ENCODE measurements around the gene TSPAN18.

The TSPAN18 gene

DNA sequence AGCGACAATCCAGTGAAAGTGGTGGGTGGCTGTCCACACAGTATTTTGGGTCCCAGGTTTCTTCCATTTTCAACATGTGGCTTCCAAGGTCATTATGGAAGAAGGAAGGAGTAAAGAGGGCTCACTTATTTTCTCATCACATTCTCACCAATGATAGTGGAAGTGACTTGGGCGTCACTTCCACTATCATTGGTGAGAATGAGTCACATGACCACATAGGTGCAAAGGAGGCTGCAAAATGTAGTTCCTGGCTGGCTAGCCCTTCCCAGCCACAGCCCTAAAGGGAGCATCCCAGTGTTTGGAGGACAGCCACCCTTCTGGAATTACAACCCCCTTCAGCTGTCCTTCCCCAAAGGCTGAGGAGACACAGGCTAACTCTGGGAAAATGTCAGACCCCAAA lies 95.6 kb downstream of the TSPAN18 start:
- peaks cover 0 to 31% of the 10 kb centered on the region in 2 donors for H3K4me1 ChIP-seq (ENCODE audit: control insufficient read depth in 1 of 2, insufficient read depth in 2 of 2, low read length in 2 of 2)

DNA sequence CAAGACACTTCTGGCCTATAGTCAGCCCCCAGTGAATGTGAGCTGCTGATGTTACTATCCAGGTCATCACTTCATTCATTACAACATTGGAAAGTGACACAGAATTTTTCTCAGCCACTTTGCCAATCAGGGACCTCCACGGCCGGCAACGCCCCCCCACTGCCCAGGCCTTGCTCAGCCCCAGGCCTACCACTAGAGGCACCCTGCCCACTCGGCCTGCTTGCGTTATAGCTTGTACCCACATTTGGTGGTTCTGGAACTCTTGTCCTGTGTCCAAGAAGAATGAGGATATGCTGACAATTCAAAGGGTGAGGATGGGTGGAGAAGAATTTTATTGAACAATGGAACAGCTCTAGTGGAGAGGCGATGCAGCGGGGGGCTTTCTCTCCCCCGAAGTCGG lies 96.2 kb downstream of the TSPAN18 start:
- Histone ChIP-seq H3K27ac (ENCODE audit: low read length) (no peak overlapping the region), H3K9me3 (ENCODE audit: control insufficient read depth in 1 of 2, low read length in 2 of 2) (no peaks in the 10 kb centered on the region), H3K36me3 (ENCODE audit: control insufficient read depth in 1 of 2, insufficient read depth in 2 of 2, low read length in 2 of 2) (no peaks in the 10 kb centered on the region), H3K4me1 (ENCODE audit: control insufficient read depth in 1 of 2, insufficient read depth in 2 of 2, low read length in 2 of 2) (peaks cover 0 to 31% of the 10 kb centered on the region in 2 donors), H3K4me3 (ENCODE audit: low read depth in 1 of 2, low read length in 2 of 2) (no peak overlapping the region), H3K27me3 (ENCODE audit: low read depth, low read length) (no peaks in the 10 kb centered on the region)

More for the DNA sequence above, 95.6 kb downstream of the TSPAN18 start:
- no peak overlapping the region for H3K27ac ChIP-seq (ENCODE audit: low read length)
- H3K27me3 ChIP-seq (ENCODE audit: low read depth, low read length) = no peaks in the 10 kb centered on the region
- H3K36me3 ChIP-seq (ENCODE audit: control insufficient read depth in 1 of 2, insufficient read depth in 2 of 2, low read length in 2 of 2) = no peaks in the 10 kb centered on the region
- no peaks in the 10 kb centered on the region for H3K9me3 ChIP-seq (ENCODE audit: control insufficient read depth in 1 of 2, low read length in 2 of 2)
- no peak overlapping the region for H3K4me3 ChIP-seq (ENCODE audit: low read depth in 1 of 2, low read length in 2 of 2)

DNA sequence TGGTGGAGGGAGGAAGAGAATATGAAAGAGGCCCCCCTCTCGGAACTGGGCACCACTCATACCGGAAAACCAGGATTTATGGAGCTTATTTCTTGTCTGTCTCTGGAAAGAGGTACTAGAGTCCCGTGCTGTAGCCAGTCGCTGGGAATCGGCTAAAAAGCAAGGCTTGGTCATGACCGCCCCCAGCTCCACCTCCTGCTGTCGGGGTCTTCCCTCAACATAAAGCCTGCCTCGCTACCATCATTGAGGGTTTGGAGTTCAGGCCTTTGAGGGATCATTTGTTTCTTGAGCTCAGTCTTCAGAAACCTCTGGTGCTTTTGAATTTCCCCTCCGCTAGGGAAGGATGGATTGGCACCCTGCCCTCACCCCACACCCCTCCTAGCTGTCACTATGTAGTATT lies 97.1 kb downstream of the TSPAN18 start:
- no peak overlapping the region for H3K27ac ChIP-seq (ENCODE audit: low read length)
- peaks cover 0 to 30% of the 10 kb centered on the region in 2 donors for H3K4me1 ChIP-seq (ENCODE audit: control insufficient read depth in 1 of 2, insufficient read depth in 2 of 2, low read length in 2 of 2)
- H3K4me3 ChIP-seq (ENCODE audit: low read depth in 1 of 2, low read length in 2 of 2) = no peak overlapping the region
- H3K36me3 ChIP-seq (ENCODE audit: control insufficient read depth in 1 of 2, insufficient read depth in 2 of 2, low read length in 2 of 2) = no peaks in the 10 kb centered on the region
- H3K9me3 ChIP-seq (ENCODE audit: control insufficient read depth in 1 of 2, low read length in 2 of 2) = no peaks in the 10 kb centered on the region
- no peaks in the 10 kb centered on the region for H3K27me3 ChIP-seq (ENCODE audit: low read depth, low read length)

DNA sequence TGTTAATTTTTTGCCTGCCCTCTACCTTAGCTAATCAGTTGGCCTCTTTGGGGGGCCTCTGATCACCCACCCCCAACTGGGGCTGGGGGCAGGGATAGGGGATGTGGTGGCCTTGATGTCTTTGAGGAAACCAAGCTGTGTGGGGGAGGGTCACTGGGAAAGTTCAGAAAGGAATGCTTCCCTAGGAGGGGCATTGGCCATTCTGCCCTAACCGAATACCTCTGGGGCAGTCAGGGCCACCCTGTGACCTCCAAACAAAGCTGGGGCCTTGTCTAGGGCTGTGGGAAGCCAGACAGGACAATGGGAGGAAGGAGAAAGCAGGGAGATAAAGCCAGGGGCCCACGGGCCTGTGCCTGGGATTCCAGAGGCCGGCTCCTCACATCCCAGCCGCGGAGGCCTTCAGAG lies 97.5 kb downstream of the TSPAN18 start:
- no peaks in the 10 kb centered on the region for H3K36me3 ChIP-seq (ENCODE audit: control insufficient read depth in 1 of 2, insufficient read depth in 2 of 2, low read length in 2 of 2)
- H3K27me3 ChIP-seq (ENCODE audit: low read depth, low read length) = no peaks in the 10 kb centered on the region
- no peaks in the 10 kb centered on the region for H3K9me3 ChIP-seq (ENCODE audit: control insufficient read depth in 1 of 2, low read length in 2 of 2)
- H3K27ac ChIP-seq (ENCODE audit: low read length) = no peak overlapping the region
- peaks cover 0 to 26% of the 10 kb centered on the region in 2 donors for H3K4me1 ChIP-seq (ENCODE audit: control insufficient read depth in 1 of 2, insufficient read depth in 2 of 2, low read length in 2 of 2)
- H3K4me3 ChIP-seq (ENCODE audit: low read depth in 1 of 2, low read length in 2 of 2) = no peak overlapping the region

DNA sequence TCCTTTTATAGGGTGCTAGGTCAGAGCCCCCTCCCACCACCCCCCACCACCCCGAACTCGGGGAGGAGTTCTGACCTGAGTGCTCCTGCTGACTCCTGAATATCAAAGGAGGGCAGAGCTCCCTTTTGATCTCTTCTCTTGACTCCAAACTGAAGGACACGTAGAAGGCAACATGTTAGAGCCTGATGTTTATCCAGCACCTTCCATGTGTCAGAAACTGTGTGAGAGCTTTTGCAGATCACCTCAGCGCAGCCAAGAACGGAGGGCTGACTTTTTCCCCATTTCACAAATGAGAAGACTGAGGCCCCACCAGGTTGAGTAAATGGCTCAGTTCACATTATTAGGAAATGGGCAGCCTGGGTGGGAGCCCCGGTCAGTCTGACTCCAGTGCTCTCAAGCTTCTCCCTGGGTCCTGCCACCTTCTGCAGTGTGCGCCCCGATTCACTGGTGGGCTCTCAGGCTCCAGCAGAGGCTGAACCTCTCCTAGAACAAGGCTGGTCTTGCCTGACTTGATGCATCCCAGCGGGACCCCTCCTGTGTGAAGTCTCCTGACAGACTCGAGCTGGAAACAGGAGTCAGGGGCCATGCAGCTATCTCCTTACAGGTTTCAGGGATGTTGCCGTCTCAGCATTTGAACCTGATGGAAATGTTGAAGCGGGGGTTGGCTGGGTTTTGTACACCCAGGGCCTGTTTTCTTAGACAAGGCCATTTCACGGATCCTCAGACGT lies 98.5 kb downstream of the TSPAN18 start:
- no peaks in the 10 kb centered on the region for H3K27me3 ChIP-seq (ENCODE audit: low read depth, low read length)
- H3K4me1 ChIP-seq (ENCODE audit: control insufficient read depth in 1 of 2, insufficient read depth in 2 of 2, low read length in 2 of 2) = peaks cover 0 to 18% of the 10 kb centered on the region in 2 donors
- H3K4me3 ChIP-seq (ENCODE audit: low read depth in 1 of 2, low read length in 2 of 2) = no peak overlapping the region
- H3K36me3 ChIP-seq (ENCODE audit: control insufficient read depth in 1 of 2, insufficient read depth in 2 of 2, low read length in 2 of 2) = no peaks in the 10 kb centered on the region
- no peak overlapping the region for H3K27ac ChIP-seq (ENCODE audit: low read length)
- H3K9me3 ChIP-seq (ENCODE audit: control insufficient read depth in 1 of 2, low read length in 2 of 2) = no peaks in the 10 kb centered on the region

DNA sequence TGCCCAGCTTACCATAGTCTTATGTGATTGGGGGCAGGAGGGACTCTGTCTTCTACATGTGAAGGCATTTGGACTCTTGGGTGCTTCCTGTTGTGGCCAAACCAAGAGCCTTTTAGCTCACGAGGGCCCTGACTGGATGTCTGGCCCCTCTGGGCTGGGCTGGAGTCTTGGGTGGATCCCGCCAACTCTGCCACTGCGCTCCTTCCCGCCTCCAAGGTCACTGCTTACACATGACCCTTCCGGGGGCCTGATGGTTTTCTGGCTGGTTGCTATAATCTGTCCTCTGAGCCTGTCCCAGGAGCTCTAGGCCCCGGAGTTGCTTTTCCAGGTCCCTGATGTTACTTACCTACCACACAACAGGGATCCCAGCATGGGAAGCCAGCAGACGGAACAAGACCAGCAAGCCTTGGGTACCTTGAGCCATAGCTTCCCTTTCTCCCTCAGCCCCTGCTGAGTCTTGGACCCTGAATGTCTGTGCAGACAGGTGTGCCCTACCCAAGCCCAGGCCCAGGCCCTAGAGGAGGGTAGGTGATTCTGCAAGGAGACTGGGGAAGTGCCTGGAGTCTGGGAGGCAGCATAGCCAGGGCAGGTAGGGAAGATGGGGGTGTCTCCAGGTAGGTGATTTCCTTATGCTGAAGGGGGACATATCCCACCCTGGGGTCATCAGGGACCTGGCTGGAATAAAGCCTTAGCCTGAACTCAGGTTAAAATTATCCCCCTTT lies 100.3 kb downstream of the TSPAN18 start:
- Histone ChIP-seq H3K4me1 (ENCODE audit: control insufficient read depth in 1 of 2, insufficient read depth in 2 of 2, low read length in 2 of 2) (peaks cover 0 to 18% of the 10 kb centered on the region in 2 donors), H3K27ac (ENCODE audit: low read length) (no peak overlapping the region), H3K27me3 (ENCODE audit: low read depth, low read length) (no peaks in the 10 kb centered on the region), H3K9me3 (ENCODE audit: control insufficient read depth in 1 of 2, low read length in 2 of 2) (no peaks in the 10 kb centered on the region), H3K36me3 (ENCODE audit: control insufficient read depth in 1 of 2, insufficient read depth in 2 of 2, low read length in 2 of 2) (no peaks in the 10 kb centered on the region), H3K4me3 (ENCODE audit: low read depth in 1 of 2, low read length in 2 of 2) (no peak overlapping the region)

DNA sequence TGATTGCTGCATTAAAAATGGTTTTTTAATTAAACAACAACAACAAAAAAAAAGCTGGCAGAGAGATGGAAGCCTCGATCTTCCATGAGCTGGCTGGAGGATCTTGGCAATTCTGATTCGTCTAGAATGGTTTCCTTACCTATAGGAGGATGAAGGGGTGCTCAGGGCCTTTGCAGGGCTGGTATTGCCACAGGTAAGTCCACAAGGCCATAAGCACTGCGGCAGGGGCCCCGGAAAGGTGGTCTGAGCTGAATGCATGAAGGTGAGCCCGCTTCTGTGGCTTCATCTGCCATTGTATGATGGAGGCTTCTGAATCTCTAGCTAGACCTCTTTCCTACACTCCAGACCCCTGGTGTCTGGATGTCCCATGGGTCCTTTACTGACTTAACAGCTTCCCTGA lies 101.5 kb downstream of the TSPAN18 start:
- Histone ChIP-seq H3K4me3 (ENCODE audit: low read depth in 1 of 2, low read length in 2 of 2) (no peak overlapping the region), H3K4me1 (ENCODE audit: control insufficient read depth in 1 of 2, insufficient read depth in 2 of 2, low read length in 2 of 2) (peaks cover under 1 to 19% of the 10 kb centered on the region in 2 donors), H3K27ac (ENCODE audit: low read length) (no peak overlapping the region), H3K36me3 (ENCODE audit: control insufficient read depth in 1 of 2, insufficient read depth in 2 of 2, low read length in 2 of 2) (no peaks in the 10 kb centered on the region), H3K9me3 (ENCODE audit: control insufficient read depth in 1 of 2, low read length in 2 of 2) (no peaks in the 10 kb centered on the region), H3K27me3 (ENCODE audit: low read depth, low read length) (no peaks in the 10 kb centered on the region)

DNA sequence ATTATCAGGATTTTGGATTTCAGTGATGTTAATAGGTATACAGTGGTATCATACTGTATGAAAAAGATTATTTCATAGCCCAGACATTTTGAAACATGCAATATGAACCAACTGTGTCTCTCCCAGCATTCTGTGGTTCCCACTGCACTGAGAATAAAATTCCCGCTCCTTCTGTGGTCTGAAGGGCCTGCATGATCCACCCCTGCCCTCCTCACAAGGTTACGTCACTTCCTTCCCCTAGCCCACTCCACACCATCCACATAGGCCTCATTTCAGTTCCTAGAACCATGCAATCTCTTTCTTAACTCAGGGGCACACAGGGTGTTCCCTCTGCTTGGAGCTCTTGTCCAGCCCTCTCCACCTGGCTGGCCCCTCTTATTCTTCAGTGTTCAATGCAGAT lies 103.1 kb downstream of the TSPAN18 start:
- no peaks in the 10 kb centered on the region for H3K9me3 ChIP-seq (ENCODE audit: control insufficient read depth in 1 of 2, low read length in 2 of 2)
- H3K27me3 ChIP-seq (ENCODE audit: low read depth, low read length) = no peaks in the 10 kb centered on the region
- no peak overlapping the region for H3K27ac ChIP-seq (ENCODE audit: low read length)
- no peaks in the 10 kb centered on the region for H3K36me3 ChIP-seq (ENCODE audit: control insufficient read depth in 1 of 2, insufficient read depth in 2 of 2, low read length in 2 of 2)
- H3K4me1 ChIP-seq (ENCODE audit: control insufficient read depth in 1 of 2, insufficient read depth in 2 of 2, low read length in 2 of 2) = peaks cover 9 to 21% of the 10 kb centered on the region in 2 donors
- H3K4me3 ChIP-seq (ENCODE audit: low read depth in 1 of 2, low read length in 2 of 2) = no peak overlapping the region

DNA sequence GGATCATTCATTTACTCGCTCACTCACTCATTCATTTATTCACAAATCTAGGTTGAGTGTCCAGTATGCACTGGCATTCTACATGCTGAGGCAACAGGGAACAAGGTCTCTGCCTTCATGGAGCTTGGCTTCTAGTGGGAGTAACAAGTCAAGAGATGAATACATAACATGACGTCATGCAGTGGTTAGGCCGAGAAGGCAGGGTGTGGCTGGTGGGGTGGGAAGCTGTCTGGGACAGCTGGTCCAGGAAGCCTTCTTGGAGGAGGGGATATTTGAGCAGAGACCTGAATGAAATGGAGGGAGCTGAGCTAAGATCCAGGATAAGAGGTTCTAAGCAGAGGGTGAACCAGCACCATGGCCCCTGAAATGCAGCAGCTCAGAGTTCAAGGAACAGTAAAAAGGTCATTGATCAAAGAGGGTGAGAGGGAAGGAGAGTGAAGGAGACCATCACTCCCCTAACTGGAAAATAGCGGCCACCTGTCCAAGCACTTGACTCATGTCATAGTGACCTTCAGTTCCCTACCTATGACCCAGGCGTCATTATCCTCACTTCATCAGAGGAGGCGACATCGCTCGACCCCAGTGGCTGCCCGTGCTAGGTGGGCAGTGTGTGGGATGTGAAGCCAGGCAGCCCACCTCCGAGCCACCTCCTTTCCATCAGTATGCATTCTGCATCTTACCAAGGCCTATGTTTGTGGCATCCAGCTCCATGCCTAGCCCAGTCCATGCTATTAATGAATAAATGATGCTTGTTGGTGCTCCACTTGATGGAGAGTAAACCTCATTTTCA lies 105.0 kb downstream of the TSPAN18 start:
- no peaks in the 10 kb centered on the region for H3K9me3 ChIP-seq (ENCODE audit: control insufficient read depth in 1 of 2, low read length in 2 of 2)
- H3K27me3 ChIP-seq (ENCODE audit: low read depth, low read length) = no peaks in the 10 kb centered on the region
- no peak overlapping the region for H3K27ac ChIP-seq (ENCODE audit: low read length)
- H3K36me3 ChIP-seq (ENCODE audit: control insufficient read depth in 1 of 2, insufficient read depth in 2 of 2, low read length in 2 of 2) = no peaks in the 10 kb centered on the region
- no peak overlapping the region for H3K4me3 ChIP-seq (ENCODE audit: low read depth in 1 of 2, low read length in 2 of 2)
- H3K4me1 ChIP-seq (ENCODE audit: control insufficient read depth in 1 of 2, insufficient read depth in 2 of 2, low read length in 2 of 2) = peaks cover 17 to 33% of the 10 kb centered on the region in 2 donors

DNA sequence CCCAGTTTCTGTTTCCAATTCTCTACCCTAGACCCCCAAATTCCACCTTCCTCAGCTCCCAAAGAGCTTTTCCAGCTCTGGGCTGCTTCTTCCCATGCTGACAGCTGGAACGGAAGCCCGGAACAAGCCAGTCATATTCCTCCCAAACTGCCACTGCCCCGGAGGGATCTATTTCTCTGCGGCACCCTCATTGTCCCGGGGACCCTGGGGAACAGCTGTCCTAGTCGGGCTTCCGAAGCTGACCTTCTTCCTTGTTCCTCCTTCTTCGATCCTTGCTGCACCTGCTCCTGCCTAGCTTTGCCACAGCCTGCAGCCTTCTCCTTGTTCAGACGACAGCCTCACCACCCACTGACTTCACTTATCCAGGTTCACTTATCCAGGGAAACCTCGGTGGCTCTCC lies 105.7 kb downstream of the TSPAN18 start:
- H3K4me1 ChIP-seq (ENCODE audit: control insufficient read depth in 1 of 2, insufficient read depth in 2 of 2, low read length in 2 of 2) = peaks cover 17 to 33% of the 10 kb centered on the region in 2 donors
- no peak overlapping the region for H3K27ac ChIP-seq (ENCODE audit: low read length)
- no peak overlapping the region for H3K4me3 ChIP-seq (ENCODE audit: low read depth in 1 of 2, low read length in 2 of 2)
- no peaks in the 10 kb centered on the region for H3K36me3 ChIP-seq (ENCODE audit: control insufficient read depth in 1 of 2, insufficient read depth in 2 of 2, low read length in 2 of 2)
- H3K9me3 ChIP-seq (ENCODE audit: control insufficient read depth in 1 of 2, low read length in 2 of 2) = no peaks in the 10 kb centered on the region
- no peaks in the 10 kb centered on the region for H3K27me3 ChIP-seq (ENCODE audit: low read depth, low read length)

DNA sequence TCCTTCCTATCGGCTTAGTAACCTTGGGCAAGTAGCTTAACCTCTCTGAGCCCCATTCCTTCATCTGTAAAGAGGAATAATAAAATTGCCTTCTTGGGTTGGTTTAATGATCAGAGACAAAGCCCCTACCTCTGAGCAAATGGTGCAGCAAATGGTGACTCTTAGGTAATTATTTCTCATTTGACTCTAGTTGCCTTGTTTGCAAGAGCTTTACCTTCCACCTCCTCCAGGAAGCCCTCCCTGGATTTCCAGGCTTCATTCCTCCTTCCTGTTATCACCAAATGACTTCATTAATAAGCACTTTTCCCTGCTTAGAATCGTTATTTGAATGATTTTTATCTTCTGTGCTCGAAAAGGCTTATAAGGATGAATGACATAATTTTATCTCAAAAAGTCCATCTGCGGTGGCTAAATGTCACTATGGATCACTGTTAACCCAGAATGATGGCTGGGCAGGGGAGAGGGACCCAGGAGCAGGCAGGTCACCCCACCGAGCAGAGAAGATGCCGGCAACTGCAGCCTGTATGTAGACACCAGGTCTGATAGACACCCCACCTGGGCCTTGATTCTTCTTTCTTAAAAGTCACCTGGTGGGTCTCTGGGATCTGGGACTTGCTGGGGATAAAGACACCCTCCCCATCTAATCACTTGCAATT lies 106.6 kb downstream of the TSPAN18 start:
- Histone ChIP-seq H3K36me3 (ENCODE audit: control insufficient read depth in 1 of 2, insufficient read depth in 2 of 2, low read length in 2 of 2) (no peaks in the 10 kb centered on the region), H3K9me3 (ENCODE audit: control insufficient read depth in 1 of 2, low read length in 2 of 2) (no peaks in the 10 kb centered on the region), H3K4me3 (ENCODE audit: low read depth in 1 of 2, low read length in 2 of 2) (no peak overlapping the region), H3K27ac (ENCODE audit: low read length) (peak overlapping the region; percentile 46), H3K27me3 (ENCODE audit: low read depth, low read length) (no peaks in the 10 kb centered on the region), H3K4me1 (ENCODE audit: control insufficient read depth in 1 of 2, insufficient read depth in 2 of 2, low read length in 2 of 2) (peaks cover 17 to 33% of the 10 kb centered on the region in 2 donors)
